T-cell (primary cell): Measurements from ENCODE around the gene DLGAP1. TPM values are rescaled to one million over a fixed set of nuclear protein-coding genes. Genes with fewer than 3 reads are reported as not detected.

Experiments used
- ATAC-seq, 4 experiments: fragments of 200-7000 bp in 3 of 4; fragments of 150-1000 bp in 1 of 4; cut with Tn5 transposase; replicated peaks in 1 of 4; 1 replicate in 3 of 4; 2 replicates in 1 of 4; pipeline ENCODE4 v1.10.0; 2021; ENCODE audit warnings: moderate library complexity in 3 of 4, mild to moderate bottlenecking in 2 of 4, moderate number of reproducible peaks in 1 of 4
- CTCF ChIA-PET, 2 donors: fragments of 300-600 bp; sonication (Branson Sonifier 250); formaldehyde crosslinking; loops; one replicate each; lab custom pipeline; 2022; ENCODE audit warnings: antibody characterized with exemption in 2 of 2; lab: Charles Lee
- POLR2A ChIA-PET, 2 donors: fragments of 300-600 bp; sonication (Branson Sonifier 250); formaldehyde crosslinking; loops; one replicate each; lab custom pipeline; 2022; ENCODE audit warnings: antibody characterized with exemption in 2 of 2; lab: Charles Lee
- DNase-seq, 35 experiments: peaks; one replicate each; pipeline versions ENCODE4 v3.0.0 to v3.0.0-alpha.2; 2013 to 2023
- H3K27ac ChIP-seq: one replicate; pipeline ENCODE4 v1.5.1; 2013; ENCODE audit warnings: low read length
- H3K27me3 ChIP-seq, 2 experiments: replicated peaks in 1 of 2; 1 replicate in 1 of 2; 2 replicates in 1 of 2; pipeline versions ENCODE4 v1.6.1 to v1.7.0; 2013; ENCODE audit warnings: low read length in 1 of 2, mixed read lengths in 1 of 2; ENCODE audit not compliant: control insufficient read depth in 2 of 2, insufficient read depth in 2 of 2; ENCODE audit errors: extremely low read depth in 1 of 2
- H3K36me3 ChIP-seq, 2 donors: 1 replicate in 1 of 2; 2 replicates in 1 of 2; pipeline versions ENCODE4 v1.6.1 to v1.7.0; 2013; ENCODE audit warnings: low read length in 1 of 2; ENCODE audit not compliant: control insufficient read depth in 2 of 2, insufficient read depth in 1 of 2; ENCODE audit errors: extremely low read depth in 1 of 2
- H3K4me1 ChIP-seq, 2 experiments: 1 replicate in 1 of 2; 2 replicates in 1 of 2; pipeline versions ENCODE4 v1.6.1 to v1.7.0; 2013; ENCODE audit warnings: low read length in 2 of 2, mixed read lengths in 1 of 2; ENCODE audit not compliant: insufficient read depth in 2 of 2, control insufficient read depth in 1 of 2; ENCODE audit errors: extremely low read depth in 1 of 2
- H3K4me3 ChIP-seq, 2 donors: 1 replicate in 1 of 2; 2 replicates in 1 of 2; pipeline versions ENCODE4 v1.5.1 to v1.7.0; 2013; ENCODE audit warnings: mild to moderate bottlenecking in 2 of 2, low read length in 1 of 2, moderate library complexity in 1 of 2; ENCODE audit not compliant: control insufficient read depth in 1 of 2; ENCODE audit errors: extremely low read depth in 1 of 2
- H3K9me3 ChIP-seq: 2 replicates; pipeline ENCODE4 v1.7.0; 2013
- H3K27ac Mint-ChIP-seq, 2 donors: one replicate each; pipeline ENCODE4 v1.8.0; 2020 to 2021; ENCODE audit warnings: mild to moderate bottlenecking in 2 of 2, mixed read lengths in 2 of 2
- H3K27me3 Mint-ChIP-seq, 2 donors: one replicate each; pipeline ENCODE4 v1.8.0; 2021 to 2022; ENCODE audit warnings: mixed read lengths in 2 of 2
- H3K36me3 Mint-ChIP-seq: one replicate; pipeline ENCODE4 v1.8.0; 2021; ENCODE audit warnings: mixed read lengths
- H3K4me1 Mint-ChIP-seq, 3 donors: one replicate each; pipeline ENCODE4 v1.8.0; 2020 to 2022; ENCODE audit warnings: mixed read lengths in 3 of 3, mild to moderate bottlenecking in 1 of 3
- H3K4me3 Mint-ChIP-seq, 3 donors: one replicate each; pipeline ENCODE4 v1.8.0; 2020 to 2022; ENCODE audit warnings: mild to moderate bottlenecking in 3 of 3, mixed read lengths in 3 of 3, moderate library complexity in 3 of 3
- H3K9me3 Mint-ChIP-seq, 3 donors: one replicate each; pipeline ENCODE4 v1.8.0; 2020 to 2022; ENCODE audit warnings: mixed read lengths in 3 of 3
- whole genome bisulfite sequencing: methylation state at CpG from one replicate; pipeline ENCODE4 v1.1.5; 2013; ENCODE audit warnings: missing lambda C conversion rate; ENCODE audit not compliant: insufficient coverage; 5-methylcytosine and 5-hydroxymethylcytosine counted together
- total RNA-seq, 35 experiments: library from RNA in 6 of 35; stranded (reverse) in 6 of 35; fragments of 120-200 nt in 1 of 35; gene quantifications; one replicate each; pipeline versions ENCODE4 v1.2.1 to v1.2.4 and lab custom pipeline; 2013 to 2026

Gene DLGAP1
- total RNA-seq, 5 donors from 2014 or later (not counting 1 experiment from before 2014, with no cell fraction given), result 0.25 to 1.8 (median 0.26) TPM

GRCh38 chr18:3615374-3615985, 839.6 kb downstream of the DLGAP1 start:
- Mint-ChIP-seq H3K4me3 (no peak overlapping the region), H3K27me3 (no peaks in the 10 kb centered on the region), H3K36me3 (no peaks in the 10 kb centered on the region), H3K4me1 (no peaks in the 10 kb centered on the region), H3K9me3 (peaks cover 0 to 4% (median 0%) of the 10 kb centered on the region in 3 donors), H3K27ac (no peak overlapping the region)
- CTCF ChIA-PET, result interaction anchor here in 1 of 2 donors (0.7 kb wide), 1 partner anchor 148 kb away, joined by 3 read pairs; no protein-coding TSS in a partner anchor
- DNase-seq, result no peak
- no peak overlapping the region for H3K4me3 ChIP-seq
- H3K4me1 ChIP-seq, result no peaks in the 10 kb centered on the region
- ATAC-seq, result no peak
- POLR2A ChIA-PET, result no interaction called here
- no peaks in the 10 kb centered on the region for H3K9me3 ChIP-seq
- no peak overlapping the region for H3K27ac ChIP-seq
- WGBS, result 87% methylated on average over 3 of the region's 4 CpGs
- H3K27me3 ChIP-seq, result no peaks in the 10 kb centered on the region
- no peaks in the 10 kb centered on the region for H3K36me3 ChIP-seq

- ChIA-PET POLR2A (no interaction called here), CTCF (no interaction called here)
- Histone ChIP-seq H3K27me3 (no peaks in the 10 kb centered on the region), H3K9me3 (no peaks in the 10 kb centered on the region), H3K4me1 (peaks cover 3 to 4% of the 10 kb centered on the region in 2 experiments), H3K27ac (no peak overlapping the region), H3K36me3 (no peaks in the 10 kb centered on the region), H3K4me3 (no peak overlapping the region)
- no peak for DNase-seq
- Mint-ChIP-seq H3K27me3 (no peaks in the 10 kb centered on the region), H3K4me3 (no peak overlapping the region), H3K9me3 (peaks cover 0 to 4% (median 0%) of the 10 kb centered on the region in 3 donors), H3K27ac (no peak overlapping the region), H3K36me3 (no peaks in the 10 kb centered on the region), H3K4me1 (peaks cover 9 to 18% (median 10%) of the 10 kb centered on the region in 3 donors)
- WGBS, result 64% methylated on average over 5 of the region's 5 CpGs
- no peak for ATAC-seq
Measured at GRCh38 chr18:3612315-3612714, 842.8 kb downstream of the DLGAP1 start.

GRCh38 chr18:3611313-3612090, 843.6 kb downstream of the DLGAP1 start:
- ChIA-PET POLR2A (no interaction called here), CTCF (no interaction called here)
- Histone ChIP-seq H3K36me3 (no peaks in the 10 kb centered on the region), H3K27me3 (no peaks in the 10 kb centered on the region), H3K4me1 (peaks cover 9 to 12% of the 10 kb centered on the region in 2 experiments), H3K4me3 (no peak overlapping the region), H3K27ac (no peak overlapping the region), H3K9me3 (no peaks in the 10 kb centered on the region)
- Mint-ChIP-seq H3K27ac (no peak overlapping the region), H3K36me3 (no peaks in the 10 kb centered on the region), H3K4me1 (peaks cover 12 to 25% (median 14%) of the 10 kb centered on the region in 3 donors), H3K4me3 (no peak overlapping the region), H3K27me3 (no peaks in the 10 kb centered on the region), H3K9me3 (no peaks in the 10 kb centered on the region)
- ATAC-seq, result no peak
- no peak for DNase-seq
- WGBS, result 97% methylated on average over 14 of the region's 15 CpGs

- CTCF ChIA-PET, result interaction anchor here in 1 of 2 donors (0.7 kb wide), 1 partner anchor 178 kb away, joined by 3 read pairs; no protein-coding TSS in a partner anchor
- WGBS, result 96% methylated on average over 3 of the region's 6 CpGs
- H3K4me3 Mint-ChIP-seq, result no peak overlapping the region
- Histone ChIP-seq H3K4me3 (no peak overlapping the region), H3K27ac (no peak overlapping the region), H3K9me3 (no peaks in the 10 kb centered on the region), H3K36me3 (no peaks in the 10 kb centered on the region), H3K27me3 (no peaks in the 10 kb centered on the region), H3K4me1 (peaks cover 14% of the 10 kb centered on the region in 2 experiments)
- DNase-seq (no peak), ATAC-seq (no peak)
- H3K36me3 Mint-ChIP-seq, result no peaks in the 10 kb centered on the region
- POLR2A ChIA-PET, result no interaction called here
- H3K27ac Mint-ChIP-seq, result no peak overlapping the region
- H3K27me3 Mint-ChIP-seq, result no peaks in the 10 kb centered on the region
- peaks cover 12 to 25% (median 14%) of the 10 kb centered on the region in 3 donors for H3K4me1 Mint-ChIP-seq
- H3K9me3 Mint-ChIP-seq, result no peaks in the 10 kb centered on the region
Measured at GRCh38 chr18:3610813-3611212, 844.3 kb downstream of the DLGAP1 start.

- no peak for ATAC-seq
- CTCF ChIA-PET, result interaction anchor here in 1 of 2 donors (0.7 kb wide), 1 partner anchor 177 kb away, joined by 3 read pairs; no protein-coding TSS in a partner anchor
Measured at GRCh38 chr18:3610188-3610708, 844.9 kb downstream of the DLGAP1 start.

GRCh38 chr18:3608488-3608887, 846.6 kb downstream of the DLGAP1 start:
- H3K9me3 Mint-ChIP-seq, result no peaks in the 10 kb centered on the region
- no peaks in the 10 kb centered on the region for H3K27me3 ChIP-seq
- H3K27ac Mint-ChIP-seq, result no peak overlapping the region
- CTCF ChIA-PET, result interaction anchor here in 1 of 2 donors (1.4 kb wide), 1 partner anchor 23 kb away, joined by 4 read pairs; no protein-coding TSS in a partner anchor
- DNase-seq (no peak), ATAC-seq (no peak)
- no peaks in the 10 kb centered on the region for H3K9me3 ChIP-seq
- H3K36me3 ChIP-seq, result no peaks in the 10 kb centered on the region
- H3K27ac ChIP-seq, result no peak overlapping the region
- POLR2A ChIA-PET, result no interaction called here
- H3K4me1 ChIP-seq, result peaks cover 28 to 36% of the 10 kb centered on the region in 2 experiments
- no peaks in the 10 kb centered on the region for H3K27me3 Mint-ChIP-seq
- H3K4me3 Mint-ChIP-seq, result no peak overlapping the region
- no peak overlapping the region for H3K4me3 ChIP-seq
- WGBS, result 60% methylated on average over 1 of the region's 4 CpGs
- no peaks in the 10 kb centered on the region for H3K36me3 Mint-ChIP-seq
- peaks cover 12 to 25% (median 14%) of the 10 kb centered on the region in 3 donors for H3K4me1 Mint-ChIP-seq

More at GRCh38 chr18:3610188-3610708, 844.9 kb downstream of the DLGAP1 start:
- Histone ChIP-seq H3K4me1 (peaks cover 14 to 19% of the 10 kb centered on the region in 2 experiments), H3K4me3 (no peak overlapping the region), H3K9me3 (no peaks in the 10 kb centered on the region), H3K27ac (no peak overlapping the region), H3K36me3 (no peaks in the 10 kb centered on the region), H3K27me3 (no peaks in the 10 kb centered on the region)
- Mint-ChIP-seq H3K27me3 (no peaks in the 10 kb centered on the region), H3K36me3 (no peaks in the 10 kb centered on the region), H3K4me1 (peaks cover 12 to 25% (median 14%) of the 10 kb centered on the region in 3 donors), H3K4me3 (no peak overlapping the region), H3K9me3 (no peaks in the 10 kb centered on the region), H3K27ac (no peak overlapping the region)
- no peak for DNase-seq
- POLR2A ChIA-PET, result no interaction called here
- no CpG with 5 or more reads among the region's 2 CpGs for WGBS
